ENCODE data around the gene ATP6V1C2.
"Not testable (repeated sequence)": the region's sequence is repeated elsewhere in the genome, so short reads cannot be mapped to it uniquely, and the experiment has no call there.

ATP6V1C2 gene

GRCh38 chr2:10788855-10789254 is 67.4 kb downstream of the ATP6V1C2 start:
- DNase-seq = no peak

- DNase-seq = no peak
These were observed 69.0 kb downstream of the ATP6V1C2 start for GRCh38 chr2:10790228-10790973.

GRCh38 chr2:10792001-10792634 is 70.7 kb downstream of the ATP6V1C2 start:
- no peak for DNase-seq

GRCh38 chr2:10792660-10793400 is 71.4 kb downstream of the ATP6V1C2 start:
- DNase-seq = no peak

- DNase-seq = no peak
These were observed 72.4 kb downstream of the ATP6V1C2 start for GRCh38 chr2:10793816-10794215.

GRCh38 chr2:10794876-10795275 is 73.4 kb downstream of the ATP6V1C2 start:
- no peak for DNase-seq

GRCh38 chr2:10795508-10796046 is 74.1 kb downstream of the ATP6V1C2 start:
- no peak for DNase-seq

GRCh38 chr2:10796703-10797102 is 75.3 kb downstream of the ATP6V1C2 start:
- DNase-seq = no peak

GRCh38 chr2:10798783-10799182 is 77.4 kb downstream of the ATP6V1C2 start:
- no peak for DNase-seq

GRCh38 chr2:10800163-10800562 is 78.7 kb downstream of the ATP6V1C2 start:
- no peak for DNase-seq

- DNase-seq = no peak
These were observed 81.2 kb downstream of the ATP6V1C2 start for GRCh38 chr2:10802657-10803056.

- not testable (repeated sequence) for DNase-seq
These were observed 84.6 kb downstream of the ATP6V1C2 start for GRCh38 chr2:10805990-10806389.

GRCh38 chr2:10806543-10806942 is 85.1 kb downstream of the ATP6V1C2 start:
- DNase-seq = no peak

- DNase-seq = peak; percentile 54
These were observed 89.1 kb downstream of the ATP6V1C2 start for GRCh38 chr2:10810202-10811161.

GRCh38 chr2:10811517-10811916 is 90.1 kb downstream of the ATP6V1C2 start:
- DNase-seq = no peak

GRCh38 chr2:10812362-10813162 is 91.1 kb downstream of the ATP6V1C2 start, which contains the start of gene PDIA6:
Gene PDIA6 (minus strand): TSS chr2:10812785. CDS start chr2:10812696, 89 bp downstream.
- peak; percentile 89 for DNase-seq

- not testable (repeated sequence) for DNase-seq
These were observed 92.0 kb downstream of the ATP6V1C2 start for GRCh38 chr2:10813163-10814138.

GRCh38 chr2:10814142-10814541 is 92.7 kb downstream of the ATP6V1C2 start:
- no peak for DNase-seq

GRCh38 chr2:10814571-10815331 is 93.3 kb downstream of the ATP6V1C2 start:
- no peak for DNase-seq

Data from NCI-H446 treated with DMSO at 0.1 percent for 48 hours (cell line).